GM12875 (cell line): ENCODE results near the gene OSBPL10.

Experiments used
- H3K4me3 ChIP-seq: one replicate; pipeline ENCODE4 v1.5.1; 2011; ENCODE audit warnings: low read depth, low read length, control low read depth
- CTCF ChIP-seq: IDR thresholded peaks from 2 replicates; pipeline ENCODE4 v1.5.1; 2011; ENCODE audit warnings: low read depth, mild to moderate bottlenecking, control low read depth, inconsistent platforms, low read length, moderate library complexity, borderline replicate concordance; ENCODE audit not compliant: insufficient read depth

OSBPL10 gene

GRCh38 chr3:31653464-31653863, 327.6 kb downstream of the OSBPL10 start:
- no peak for TF ChIP-seq CTCF
- H3K4me3 ChIP-seq, result no peak overlapping the region

- H3K4me3 ChIP-seq, result no peak overlapping the region
- no peak for TF ChIP-seq CTCF
These were observed 328.8 kb downstream of the OSBPL10 start for GRCh38 chr3:31652296-31652695.

GRCh38 chr3:31648286-31648968, 332.6 kb downstream of the OSBPL10 start:
- no peak for TF ChIP-seq CTCF
- no peak overlapping the region for H3K4me3 ChIP-seq

- no peak overlapping the region for H3K4me3 ChIP-seq
- TF ChIP-seq CTCF, result no peak
These were observed 335.8 kb downstream of the OSBPL10 start for GRCh38 chr3:31645256-31645655.

GRCh38 chr3:31639828-31640227, 341.2 kb downstream of the OSBPL10 start:
- TF ChIP-seq CTCF, result no peak
- no peak overlapping the region for H3K4me3 ChIP-seq

GRCh38 chr3:31636694-31637442, 344.2 kb downstream of the OSBPL10 start:
- no peak for TF ChIP-seq CTCF
- H3K4me3 ChIP-seq, result no peak overlapping the region

- no peak for TF ChIP-seq CTCF
- H3K4me3 ChIP-seq, result no peak overlapping the region
These were observed 345.0 kb downstream of the OSBPL10 start for GRCh38 chr3:31636049-31636448.
